ENCODE data around the gene MAP3K13. TPM values are rescaled to one million over a fixed set of nuclear protein-coding genes. Genes with fewer than 3 reads are reported as not detected.
"Not testable (repeated sequence)": the region's sequence is repeated elsewhere in the genome, so short reads cannot be mapped to it uniquely, and the experiment has no call there.

MAP3K13 gene
- total and polyA plus RNA-seq, 2 donors (not counting 1 experiment from before 2014, with no cell fraction given), result 15.0 to 28.2 TPM

DNA sequence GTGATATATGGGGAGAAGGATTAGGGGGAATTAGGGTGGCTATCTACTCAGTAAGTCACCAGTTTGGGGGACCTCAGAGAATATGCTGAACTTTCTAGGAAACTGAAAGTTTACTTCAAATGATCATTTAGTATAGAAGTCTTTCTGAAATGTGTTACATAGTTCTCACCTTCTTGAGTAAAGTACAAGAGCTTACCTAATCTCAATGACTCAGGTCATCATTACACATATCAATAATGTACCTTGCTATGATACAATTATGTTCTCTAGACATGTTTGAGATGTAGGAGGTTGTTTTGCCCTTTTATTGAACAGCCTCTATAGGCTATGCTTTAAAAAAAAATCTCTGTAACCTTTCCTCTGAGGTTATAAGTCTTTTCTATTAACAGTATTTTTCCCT, 85.2 kb downstream of the MAP3K13 start:
- H3K27ac ChIP-seq (ENCODE audit: insufficient read depth, low read length), result no peak overlapping the region
- H4K20me1 ChIP-seq (ENCODE audit: control insufficient read depth, extremely low read depth, insufficient read depth, low read length), result no peaks in the 10 kb centered on the region
- TF ChIP-seq, protein P1, sequence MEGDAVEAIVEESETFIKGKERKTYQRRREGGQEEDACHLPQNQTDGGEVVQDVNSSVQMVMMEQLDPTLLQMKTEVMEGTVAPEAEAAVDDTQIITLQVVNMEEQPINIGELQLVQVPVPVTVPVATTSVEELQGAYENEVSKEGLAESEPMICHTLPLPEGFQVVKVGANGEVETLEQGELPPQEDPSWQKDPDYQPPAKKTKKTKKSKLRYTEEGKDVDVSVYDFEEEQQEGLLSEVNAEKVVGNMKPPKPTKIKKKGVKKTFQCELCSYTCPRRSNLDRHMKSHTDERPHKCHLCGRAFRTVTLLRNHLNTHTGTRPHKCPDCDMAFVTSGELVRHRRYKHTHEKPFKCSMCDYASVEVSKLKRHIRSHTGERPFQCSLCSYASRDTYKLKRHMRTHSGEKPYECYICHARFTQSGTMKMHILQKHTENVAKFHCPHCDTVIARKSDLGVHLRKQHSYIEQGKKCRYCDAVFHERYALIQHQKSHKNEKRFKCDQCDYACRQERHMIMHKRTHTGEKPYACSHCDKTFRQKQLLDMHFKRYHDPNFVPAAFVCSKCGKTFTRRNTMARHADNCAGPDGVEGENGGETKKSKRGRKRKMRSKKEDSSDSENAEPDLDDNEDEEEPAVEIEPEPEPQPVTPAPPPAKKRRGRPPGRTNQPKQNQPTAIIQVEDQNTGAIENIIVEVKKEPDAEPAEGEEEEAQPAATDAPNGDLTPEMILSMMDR (conservative IDR thresholded peaks at IDR 0.05 in 1 of 2, IDR thresholded peaks at IDR 0.05 in 1 of 2; ENCODE audit: low read depth in 1 of 2, low read length in 2 of 2), result no peak
- TF ChIP-seq EZH2 (IDR thresholded peaks at IDR 0.05; ENCODE audit: low read length, missing control alignments), result no peak
- H3K27me3 ChIP-seq (ENCODE audit: control insufficient read depth, insufficient read depth, low read length), result no peaks in the 10 kb centered on the region
- no peaks in the 10 kb centered on the region for H3K79me2 ChIP-seq (ENCODE audit: control insufficient read depth, insufficient read depth, low read length)
- no peaks in the 10 kb centered on the region for H3K4me1 ChIP-seq (ENCODE audit: control insufficient read depth, extremely low read depth, insufficient read depth, low read length)
- H2AFZ ChIP-seq (ENCODE audit: low read length), result no peak overlapping the region
- no peak overlapping the region for H3K9ac ChIP-seq (ENCODE audit: insufficient read depth, low read length)
- no peaks in the 10 kb centered on the region for H3K36me3 ChIP-seq (ENCODE audit: control insufficient read depth, insufficient read depth, low read length)
- H3K9me3 ChIP-seq (ENCODE audit: control insufficient read depth, insufficient read depth, low read depth, low read length), result no peaks in the 10 kb centered on the region
- no peak overlapping the region for H3K4me2 ChIP-seq (ENCODE audit: extremely low read depth, insufficient read depth, low read length)
- H3K4me3 ChIP-seq (replicated peaks in 1 of 4; ENCODE audit: control extremely low read depth in 1 of 4, insufficient read depth in 1 of 4, low read depth in 3 of 4, low read length in 4 of 4), result no peak overlapping the region
- DNase-seq (ENCODE audit: low read depth in 2 of 2), result no peak

DNA sequence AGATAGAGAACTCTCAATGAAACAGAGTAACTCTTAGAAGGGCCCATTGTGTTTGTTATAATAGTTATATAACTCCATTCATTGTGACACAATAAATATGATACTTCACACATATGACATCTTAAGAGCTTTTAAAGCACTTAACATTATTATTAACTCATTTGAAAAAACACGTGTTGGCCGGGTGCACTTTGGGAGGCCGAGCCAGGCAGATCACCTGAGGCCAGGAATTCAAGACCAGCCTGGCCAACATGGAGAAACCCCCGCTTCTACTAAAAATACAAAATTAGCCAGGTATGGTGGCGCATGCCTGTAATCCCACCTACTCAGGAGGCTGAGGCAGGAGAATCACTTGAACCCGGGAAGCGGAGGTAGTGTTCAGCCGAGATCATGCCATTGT, 88.5 kb downstream of the MAP3K13 start:
- H3K9ac ChIP-seq (ENCODE audit: insufficient read depth, low read length); H4K20me1 ChIP-seq (ENCODE audit: control insufficient read depth, extremely low read depth, insufficient read depth, low read length); H3K27ac ChIP-seq (ENCODE audit: insufficient read depth, low read length); H3K36me3 ChIP-seq (ENCODE audit: control insufficient read depth, insufficient read depth, low read length); H3K79me2 ChIP-seq (ENCODE audit: control insufficient read depth, insufficient read depth, low read length); DNase-seq (ENCODE audit: low read depth in 2 of 2); H3K4me1 ChIP-seq (ENCODE audit: control insufficient read depth, extremely low read depth, insufficient read depth, low read length); H3K27me3 ChIP-seq (ENCODE audit: control insufficient read depth, insufficient read depth, low read length); H3K4me2 ChIP-seq (ENCODE audit: extremely low read depth, insufficient read depth, low read length); H2AFZ ChIP-seq (ENCODE audit: low read length); H3K9me3 ChIP-seq (ENCODE audit: control insufficient read depth, insufficient read depth, low read depth, low read length); H3K4me3 ChIP-seq (replicated peaks in 1 of 4; ENCODE audit: control extremely low read depth in 1 of 4, insufficient read depth in 1 of 4, low read depth in 3 of 4, low read length in 4 of 4): not testable (repeated sequence)

DNA sequence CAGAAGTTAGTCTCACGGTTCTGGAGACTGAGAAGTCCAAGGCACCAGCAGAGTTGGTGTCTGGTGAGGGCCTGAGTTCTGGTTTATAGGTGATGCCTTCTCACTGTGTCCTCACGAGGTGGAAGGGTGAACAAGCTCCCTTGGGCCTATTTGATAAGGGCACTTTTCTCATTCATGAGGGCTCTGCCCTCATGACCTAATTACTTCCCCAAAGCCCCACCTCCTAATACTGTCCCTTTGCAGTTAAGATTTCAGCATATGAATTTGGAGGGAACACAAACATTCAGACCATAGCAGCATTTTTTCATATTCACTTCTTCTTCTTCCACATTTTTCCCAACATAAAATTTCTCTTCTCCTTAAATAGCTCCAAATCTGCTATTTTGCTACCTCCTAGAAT, 94.4 kb downstream of the MAP3K13 start:
- H3K79me2 ChIP-seq (ENCODE audit: control insufficient read depth, insufficient read depth, low read length), result no peaks in the 10 kb centered on the region
- H3K27me3 ChIP-seq (ENCODE audit: control insufficient read depth, insufficient read depth, low read length), result no peaks in the 10 kb centered on the region
- H3K36me3 ChIP-seq (ENCODE audit: control insufficient read depth, insufficient read depth, low read length), result no peaks in the 10 kb centered on the region
- H3K9me3 ChIP-seq (ENCODE audit: control insufficient read depth, insufficient read depth, low read depth, low read length), result no peaks in the 10 kb centered on the region
- H3K4me3 ChIP-seq (replicated peaks in 1 of 4; ENCODE audit: control extremely low read depth in 1 of 4, insufficient read depth in 1 of 4, low read depth in 3 of 4, low read length in 4 of 4), result no peak overlapping the region
- no peak overlapping the region for H3K4me2 ChIP-seq (ENCODE audit: extremely low read depth, insufficient read depth, low read length)
- no peak overlapping the region for H3K27ac ChIP-seq (ENCODE audit: insufficient read depth, low read length)
- TF ChIP-seq, protein P1 (conservative IDR thresholded peaks at IDR 0.05 in 1 of 2, IDR thresholded peaks at IDR 0.05 in 1 of 2; ENCODE audit: low read depth in 1 of 2, low read length in 2 of 2), result no peak
- no peak for TF ChIP-seq EZH2 (IDR thresholded peaks at IDR 0.05; ENCODE audit: low read length, missing control alignments)
- no peak overlapping the region for H2AFZ ChIP-seq (ENCODE audit: low read length)
- H3K9ac ChIP-seq (ENCODE audit: insufficient read depth, low read length), result no peak overlapping the region
- H3K4me1 ChIP-seq (ENCODE audit: control insufficient read depth, extremely low read depth, insufficient read depth, low read length), result no peaks in the 10 kb centered on the region
- no peak for DNase-seq (ENCODE audit: low read depth in 2 of 2)
- no peaks in the 10 kb centered on the region for H4K20me1 ChIP-seq (ENCODE audit: control insufficient read depth, extremely low read depth, insufficient read depth, low read length)

Data from fibroblast of lung (primary cell).